ENCODE measurements around the gene FEZ2. TPM values are rescaled to one million over a fixed set of nuclear protein-coding genes. Genes with fewer than 3 reads are reported as not detected.
A peak's percentile ranks its signal among the peaks of the same experiment; 100 is the strongest.

The FEZ2 gene
- total RNA-seq, 1 experiment from 2014 or later: 14.8 TPM

DNA sequence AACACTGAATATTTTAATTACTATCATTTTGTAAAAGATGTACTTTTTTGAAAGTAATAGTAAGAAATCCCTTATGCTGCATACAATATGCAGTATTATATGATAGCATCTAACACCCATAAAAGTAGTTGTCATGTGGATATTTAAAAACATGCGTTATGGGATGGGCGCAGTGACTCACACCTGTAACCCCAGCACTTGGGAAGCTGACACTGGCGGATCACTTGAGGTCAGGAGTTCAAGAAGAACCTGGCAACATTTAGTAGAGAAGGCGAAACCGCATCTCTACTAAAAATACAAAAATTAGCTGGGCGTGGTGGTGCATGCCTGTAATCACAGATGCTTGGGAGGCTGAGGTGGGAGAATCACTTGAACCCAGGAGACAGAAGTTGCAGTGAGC lies 88.9 kb downstream of the FEZ2 start:
- intact Hi-C loops (cut with micrococcal nuclease): loop anchor here (5.0 to 10.0 kb wide), 3 partner anchors 153 to 624 kb away; no protein-coding TSS in a partner anchor
- Histone ChIP-seq H3K9ac (ENCODE audit: low read length) (no peak overlapping the region), H3K9me3 (ENCODE audit: control insufficient read depth in 1 of 2, insufficient read depth in 1 of 2, low read depth in 1 of 2, low read length in 2 of 2) (no peaks in the 10 kb centered on the region), H3K4me2 (ENCODE audit: low read length) (no peak overlapping the region), H3K36me3 (ENCODE audit: control insufficient read depth in 1 of 2, insufficient read depth in 2 of 2, low read length in 2 of 2) (peaks cover 0 to 21% of the 10 kb centered on the region in 2 experiments; a peak in 1 of 4 replicates), H3K9me2 (ENCODE audit: insufficient read depth) (no peaks in the 10 kb centered on the region), H4K20me1 (ENCODE audit: insufficient read depth) (no peaks in the 10 kb centered on the region), H3K79me2 (ENCODE audit: insufficient read depth, low read length) (no peaks in the 10 kb centered on the region), H3K27ac (ENCODE audit: low read depth, low read length) (no peak overlapping the region), H2AFZ (ENCODE audit: low read depth, low read length, poor library complexity, severe bottlenecking) (no peak overlapping the region), H3K4me1 (ENCODE audit: control insufficient read depth in 1 of 2, insufficient read depth in 2 of 2, low read length in 2 of 2) (no peaks in the 10 kb centered on the region), H3K4me3 (replicated peaks in 1 of 2; ENCODE audit: low read depth in 1 of 2, low read length in 2 of 2) (no peak overlapping the region), H3K27me3 (ENCODE audit: insufficient read depth, low read length) (no peaks in the 10 kb centered on the region)
- no peak for ATAC-seq
- ChIA-PET RAD21 (ENCODE audit: low non-redundant PET in 1 of 2, low total read pairs in 2 of 2, uncharacterized antibody in 2 of 2, unreplicated experiment in 2 of 2) (no interaction called here), POLR2A (no interaction called here), CTCF (no interaction called here)
- no peak for DNase-seq (ENCODE audit: low read depth, low spot score)
- no TSS peak for BruUV-seq (replicated peaks)
- TF ChIP-seq ZFX (IDR thresholded peaks at IDR 0.05): no peak
- TF ChIP-seq EZH2 (IDR thresholded peaks at IDR 0.05): no peak

DNA sequence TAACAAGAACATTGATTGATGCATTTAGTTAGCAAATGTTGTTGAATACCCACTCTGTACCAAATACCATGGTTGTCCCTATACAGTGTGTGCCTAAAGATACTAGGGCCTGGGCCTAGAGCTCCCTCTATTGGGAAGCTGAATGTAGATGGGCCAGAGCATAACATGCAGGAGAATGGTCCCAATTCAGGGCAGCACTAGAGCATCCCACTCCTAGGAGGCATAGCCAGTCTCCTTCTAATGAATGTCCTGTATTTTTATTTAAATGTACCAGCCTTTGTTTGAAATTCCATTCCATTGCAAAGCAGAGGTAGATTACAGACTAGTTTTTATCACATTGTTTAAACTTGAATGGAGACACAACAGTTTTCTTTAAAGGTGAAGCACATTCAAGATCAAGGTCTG lies 90.6 kb downstream of the FEZ2 start:
- Histone ChIP-seq H4K20me1 (ENCODE audit: insufficient read depth) (no peaks in the 10 kb centered on the region), H3K9me3 (ENCODE audit: control insufficient read depth in 1 of 2, insufficient read depth in 1 of 2, low read depth in 1 of 2, low read length in 2 of 2) (no peaks in the 10 kb centered on the region), H3K9me2 (ENCODE audit: insufficient read depth) (no peaks in the 10 kb centered on the region), H3K27ac (ENCODE audit: low read depth, low read length) (no peak overlapping the region), H3K4me1 (ENCODE audit: control insufficient read depth in 1 of 2, insufficient read depth in 2 of 2, low read length in 2 of 2) (peaks cover 0 to 2% of the 10 kb centered on the region in 2 experiments; a peak in 1 of 4 replicates), H2AFZ (ENCODE audit: low read depth, low read length, poor library complexity, severe bottlenecking) (no peak overlapping the region), H3K27me3 (ENCODE audit: insufficient read depth, low read length) (no peaks in the 10 kb centered on the region), H3K9ac (ENCODE audit: low read length) (no peak overlapping the region), H3K4me2 (ENCODE audit: low read length) (no peak overlapping the region), H3K79me2 (ENCODE audit: insufficient read depth, low read length) (no peaks in the 10 kb centered on the region), H3K4me3 (replicated peaks in 1 of 2; ENCODE audit: low read depth in 1 of 2, low read length in 2 of 2) (no peak overlapping the region), H3K36me3 (ENCODE audit: control insufficient read depth in 1 of 2, insufficient read depth in 2 of 2, low read length in 2 of 2) (0 out of 4 replicates have a peak, but pooled peaks cover 0 to 5% of the 10 kb centered on the region in 2 experiments)
- ATAC-seq (peak; percentile 100), DNase-seq (ENCODE audit: low read depth, low spot score) (peak; percentile 27)
- TF ChIP-seq YY1 (IDR thresholded peaks at IDR 0.05; ENCODE audit: extremely low read depth, insufficient replicate concordance, low read depth, low read length) (peak; percentile 49), POLR2AphosphoS5 (IDR thresholded peaks at IDR 0.05; ENCODE audit: low read depth, low read length) (no peak), JUND (IDR thresholded peaks at IDR 0.05) (no peak), TCF7L2 (IDR thresholded peaks at IDR 0.05; ENCODE audit: borderline replicate concordance, extremely low read depth, insufficient read depth, insufficient read length) (no peak), ZNF274 (IDR thresholded peaks at IDR 0.05; ENCODE audit: low read depth, low read length) (no peak), POLR2A (IDR thresholded peaks at IDR 0.05; ENCODE audit: borderline replicate concordance, extremely low read depth, insufficient read depth, insufficient read length) (no peak), CEBPB (IDR thresholded peaks at IDR 0.05; ENCODE audit: low read depth) (no peak), ZFX (IDR thresholded peaks at IDR 0.05) (no peak), EZH2 (IDR thresholded peaks at IDR 0.05) (no peak), RAD21 (IDR thresholded peaks at IDR 0.05; ENCODE audit: low read depth) (peak; percentile 89)
- TF ChIP-seq, protein P1, sequence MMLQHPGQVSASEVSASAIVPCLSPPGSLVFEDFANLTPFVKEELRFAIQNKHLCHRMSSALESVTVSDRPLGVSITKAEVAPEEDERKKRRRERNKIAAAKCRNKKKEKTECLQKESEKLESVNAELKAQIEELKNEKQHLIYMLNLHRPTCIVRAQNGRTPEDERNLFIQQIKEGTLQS (IDR thresholded peaks at IDR 0.05): no peak
- TF ChIP-seq, protein P2, sequence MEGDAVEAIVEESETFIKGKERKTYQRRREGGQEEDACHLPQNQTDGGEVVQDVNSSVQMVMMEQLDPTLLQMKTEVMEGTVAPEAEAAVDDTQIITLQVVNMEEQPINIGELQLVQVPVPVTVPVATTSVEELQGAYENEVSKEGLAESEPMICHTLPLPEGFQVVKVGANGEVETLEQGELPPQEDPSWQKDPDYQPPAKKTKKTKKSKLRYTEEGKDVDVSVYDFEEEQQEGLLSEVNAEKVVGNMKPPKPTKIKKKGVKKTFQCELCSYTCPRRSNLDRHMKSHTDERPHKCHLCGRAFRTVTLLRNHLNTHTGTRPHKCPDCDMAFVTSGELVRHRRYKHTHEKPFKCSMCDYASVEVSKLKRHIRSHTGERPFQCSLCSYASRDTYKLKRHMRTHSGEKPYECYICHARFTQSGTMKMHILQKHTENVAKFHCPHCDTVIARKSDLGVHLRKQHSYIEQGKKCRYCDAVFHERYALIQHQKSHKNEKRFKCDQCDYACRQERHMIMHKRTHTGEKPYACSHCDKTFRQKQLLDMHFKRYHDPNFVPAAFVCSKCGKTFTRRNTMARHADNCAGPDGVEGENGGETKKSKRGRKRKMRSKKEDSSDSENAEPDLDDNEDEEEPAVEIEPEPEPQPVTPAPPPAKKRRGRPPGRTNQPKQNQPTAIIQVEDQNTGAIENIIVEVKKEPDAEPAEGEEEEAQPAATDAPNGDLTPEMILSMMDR (IDR thresholded peaks at IDR 0.05 in 2 of 3, conservative IDR thresholded peaks at IDR 0.05 in 1 of 3; ENCODE audit: borderline replicate concordance in 1 of 3, insufficient read depth in 1 of 3, low read depth in 2 of 3, low read length in 2 of 3): peak; percentile 76 to 89 (median 87)
- TF ChIP-seq, protein P3, sequence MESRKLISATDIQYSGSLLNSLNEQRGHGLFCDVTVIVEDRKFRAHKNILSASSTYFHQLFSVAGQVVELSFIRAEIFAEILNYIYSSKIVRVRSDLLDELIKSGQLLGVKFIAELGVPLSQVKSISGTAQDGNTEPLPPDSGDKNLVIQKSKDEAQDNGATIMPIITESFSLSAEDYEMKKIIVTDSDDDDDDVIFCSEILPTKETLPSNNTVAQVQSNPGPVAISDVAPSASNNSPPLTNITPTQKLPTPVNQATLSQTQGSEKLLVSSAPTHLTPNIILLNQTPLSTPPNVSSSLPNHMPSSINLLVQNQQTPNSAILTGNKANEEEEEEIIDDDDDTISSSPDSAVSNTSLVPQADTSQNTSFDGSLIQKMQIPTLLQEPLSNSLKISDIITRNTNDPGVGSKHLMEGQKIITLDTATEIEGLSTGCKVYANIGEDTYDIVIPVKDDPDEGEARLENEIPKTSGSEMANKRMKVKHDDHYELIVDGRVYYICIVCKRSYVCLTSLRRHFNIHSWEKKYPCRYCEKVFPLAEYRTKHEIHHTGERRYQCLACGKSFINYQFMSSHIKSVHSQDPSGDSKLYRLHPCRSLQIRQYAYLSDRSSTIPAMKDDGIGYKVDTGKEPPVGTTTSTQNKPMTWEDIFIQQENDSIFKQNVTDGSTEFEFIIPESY (IDR thresholded peaks at IDR 0.05; ENCODE audit: extremely low read depth, insufficient replicate concordance, low read length): no peak
- ChIA-PET CTCF (interaction anchor here (0.9 to 1.5 kb wide), 5 partner anchors 23 to 155 kb away, joined by 3 to 4 read pairs (median 3); no protein-coding TSS in a partner anchor), RAD21 (ENCODE audit: low non-redundant PET in 1 of 2, low total read pairs in 2 of 2, uncharacterized antibody in 2 of 2, unreplicated experiment in 2 of 2) (no interaction called here), POLR2A (no interaction called here)
- BruUV-seq (replicated peaks): no TSS peak
- intact Hi-C loops (cut with micrococcal nuclease): loop anchor here (1.0 to 10.0 kb wide), 4 partner anchors 155 to 623 kb away; no protein-coding TSS in a partner anchor
